Renal pelvis (tissue), 4 donors: ENCODE data around the gene FAM228A. TPM values are rescaled to one million over a fixed set of nuclear protein-coding genes. Genes with fewer than 3 reads are reported as not detected.

Experiments used
- DNase-seq: peaks from one replicate; pipeline ENCODE4 v3.0.0-alpha.2; 2013
- polyA plus RNA-seq, 3 donors: library from polyadenylated mRNA; unstranded; fragments of 120-200 nt; gene quantifications; one replicate each; pipeline ENCODE4 v1.2.1, GENCODE V29; 2013; ENCODE audit not compliant: insufficient read length in 3 of 3

The FAM228A gene
- polyA plus RNA-seq, 3 donors, result 0.84 to 1.3 (median 0.92) TPM

DNA sequence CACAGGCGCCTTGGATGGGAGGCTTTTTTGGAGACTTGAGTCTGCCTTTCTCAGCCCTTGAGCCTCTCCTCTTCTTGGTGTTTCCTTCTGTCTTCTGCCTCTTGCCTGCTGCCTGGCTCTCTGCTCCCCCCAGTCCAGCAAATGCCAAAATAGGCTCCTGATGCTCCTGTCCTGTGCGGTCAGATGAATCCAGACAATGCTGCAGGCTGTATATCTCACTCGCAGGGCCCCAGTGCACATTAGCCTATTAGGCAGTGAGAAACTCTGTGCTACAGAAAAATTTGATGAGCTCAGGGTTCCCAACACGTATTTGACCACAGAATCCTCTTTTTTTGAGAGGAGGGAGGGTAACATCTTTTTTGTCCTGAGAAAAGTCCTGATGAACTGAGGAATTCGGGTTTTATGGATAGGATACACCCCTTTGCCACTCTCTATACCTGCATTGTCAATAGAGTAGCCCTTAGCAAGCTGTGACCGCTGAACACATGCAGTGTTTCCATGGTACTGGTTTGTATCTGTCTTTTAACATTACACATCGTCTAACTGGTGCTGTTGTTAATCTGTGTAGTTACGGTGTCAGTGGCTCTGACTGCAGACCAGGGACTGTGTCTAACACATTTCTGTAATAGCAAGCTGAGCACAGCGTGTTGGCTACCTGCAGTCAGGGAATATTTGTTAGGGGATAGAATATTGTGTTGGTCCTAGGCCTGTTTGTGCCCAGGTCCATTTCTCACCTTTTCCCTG lies 50.8 kb downstream of the FAM228A start:
- DNase-seq, result no peak

DNA sequence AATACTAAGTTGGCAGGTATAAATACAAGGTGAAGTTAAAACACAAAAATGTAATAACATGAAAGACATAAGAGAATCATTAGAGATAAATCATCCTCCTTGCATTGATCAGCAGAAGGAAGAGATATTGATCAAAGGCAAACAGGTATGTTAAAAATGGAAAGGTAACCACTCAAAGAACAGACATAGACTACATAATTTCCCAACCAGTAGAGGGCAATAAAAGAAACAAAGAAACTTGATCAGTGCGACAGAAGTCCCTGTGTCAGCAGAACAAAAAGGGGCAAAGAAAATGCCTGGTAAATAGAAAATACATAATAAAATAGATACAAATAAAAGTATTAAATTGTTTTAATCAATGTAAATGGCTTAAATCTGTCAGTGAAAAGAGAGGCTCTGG lies 53.6 kb downstream of the FAM228A start:
- DNase-seq, result no peak

DNA sequence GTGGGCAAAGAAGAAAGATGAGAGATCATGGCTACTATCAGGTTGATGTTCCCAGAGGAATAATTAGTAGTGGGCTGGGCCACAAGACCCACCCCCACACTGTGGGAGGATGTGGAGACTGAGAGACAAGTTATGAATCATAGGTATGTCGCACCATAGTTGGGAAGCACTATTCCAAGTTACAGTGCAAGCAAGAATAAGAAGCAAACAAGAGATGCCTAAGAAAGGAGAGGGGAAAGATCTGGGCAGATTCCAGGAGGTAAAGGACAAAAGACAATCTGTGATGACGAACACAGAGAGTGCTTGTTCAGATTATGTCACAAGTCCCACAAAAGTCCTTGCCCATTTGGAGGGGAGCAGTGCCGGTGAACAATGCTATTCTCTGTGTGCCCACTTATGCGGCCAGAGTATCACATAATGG lies 56.6 kb downstream of the FAM228A start:
- DNase-seq, result no peak

DNA sequence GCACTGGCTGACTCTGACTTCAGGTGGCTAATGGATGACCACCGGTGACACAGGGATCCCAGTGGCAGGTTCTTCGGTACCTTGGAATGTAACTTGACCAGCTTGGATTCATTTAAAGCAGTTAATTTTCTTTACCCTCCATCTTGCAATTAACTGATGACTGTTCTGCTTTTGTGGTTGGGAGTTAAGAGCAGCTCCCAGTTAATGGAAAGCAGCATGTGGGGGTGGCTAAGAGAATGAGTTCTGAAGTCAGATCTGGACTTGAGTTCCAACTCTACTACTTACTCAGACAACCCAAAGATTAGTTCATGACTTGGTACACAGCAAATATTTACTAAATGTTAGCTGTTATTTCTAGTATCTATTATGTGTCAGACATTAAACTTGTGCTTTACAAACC lies 58.5 kb downstream of the FAM228A start:
- DNase-seq, result no peak

DNA sequence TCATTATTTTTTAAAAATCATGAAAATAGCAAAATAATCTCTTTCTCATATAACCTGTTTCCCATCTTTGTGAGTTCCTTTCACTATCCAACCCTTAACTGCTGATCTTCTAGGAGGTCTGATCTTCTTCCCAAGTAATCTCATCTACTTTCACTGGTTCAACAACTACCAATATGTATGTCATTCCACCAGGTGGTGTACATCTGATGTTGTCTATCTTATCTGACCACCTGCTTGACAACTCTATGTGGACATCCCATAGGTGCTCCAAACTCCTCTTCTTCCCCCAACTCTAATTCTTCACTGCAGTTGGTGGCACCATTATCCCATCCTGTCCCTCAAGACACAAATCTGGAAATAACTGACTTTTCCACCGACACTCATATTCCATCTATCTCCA lies 62.5 kb downstream of the FAM228A start:
- no peak for DNase-seq

DNA sequence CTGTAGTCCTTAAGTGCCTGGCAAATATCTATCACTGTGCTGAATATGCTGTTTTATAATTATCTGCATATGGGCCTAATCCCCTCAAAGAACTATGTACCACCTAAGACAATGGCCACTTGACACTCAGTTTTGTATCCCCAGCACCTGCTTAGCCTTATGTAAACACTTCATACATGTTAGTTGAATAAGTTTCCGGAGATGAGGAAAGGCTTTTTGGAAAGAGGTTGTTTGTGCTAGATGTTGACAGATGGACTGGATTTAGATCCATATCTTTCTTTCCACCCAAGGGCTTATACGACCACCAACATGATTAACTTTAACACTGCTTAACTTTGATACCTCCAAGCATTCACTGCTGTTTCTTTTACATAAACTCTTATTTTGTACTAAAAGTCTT lies 63.3 kb downstream of the FAM228A start:
- DNase-seq, result no peak

DNA sequence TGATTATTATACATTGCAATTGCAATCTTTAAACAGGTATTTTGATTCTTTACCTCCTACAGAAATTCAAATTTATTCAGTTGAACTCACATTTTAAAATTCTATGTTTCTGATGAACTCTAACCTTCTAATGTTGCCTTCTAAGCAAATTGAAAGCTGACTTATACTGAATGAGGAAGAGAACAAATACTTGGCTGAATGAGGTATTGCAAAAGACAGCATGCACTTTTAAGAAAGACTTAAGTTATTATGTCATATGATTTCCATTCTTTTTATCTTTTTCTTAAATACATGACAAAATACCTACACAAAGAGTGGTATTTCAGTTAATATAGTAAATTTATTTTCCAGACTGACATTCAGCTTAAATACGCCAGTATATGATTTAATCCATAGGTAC lies 64.7 kb downstream of the FAM228A start:
- DNase-seq, result no peak

Other genes with a start within 250 kb of the FAM228A start
- 10 to 100 TPM; 16.3 to 20.7 (median 20.3) TPM for gene ATAD2B, start 247.9 kb upstream of the FAM228A start, polyA plus RNA-seq
- 10 to 100 TPM; 14.9 to 18.6 (median 17.3) TPM for gene UBXN2A, start 234.6 kb upstream of the FAM228A start, polyA plus RNA-seq
- 1 to 10 TPM; 3.4 to 4.5 (median 3.7) TPM for gene MFSD2B, start 165.0 kb upstream of the FAM228A start, polyA plus RNA-seq
- 10 to 100 TPM; 14.4 to 15.0 (median 14.7) TPM for gene WDCP, start 127.7 kb upstream of the FAM228A start, polyA plus RNA-seq
- 10 to 100 TPM in 1 of 3 donors, 1 to 10 TPM in 2; 8.5 to 10.4 (median 9.1) TPM for gene FKBP1B, start 125.3 kb upstream of the FAM228A start, polyA plus RNA-seq
- 100 to 1,000 TPM; 125 to 147 (median 130) TPM for gene SF3B6, start 98.7 kb upstream of the FAM228A start, polyA plus RNA-seq
- 10 to 100 TPM; 45.1 to 56.5 (median 53.5) TPM for gene TP53I3, start 90.2 kb upstream of the FAM228A start, polyA plus RNA-seq
- gene PFN4, start 51.7 kb upstream of the FAM228A start, polyA plus RNA-seq, result 1 to 10 TPM; 2.0 to 3.5 (median 2.5) TPM
- gene FAM228B, start 51.6 kb upstream of the FAM228A start, polyA plus RNA-seq, result 10 to 100 TPM; 20.7 to 34.0 (median 28.6) TPM
- gene ITSN2, start 185.5 kb downstream of the FAM228A start, polyA plus RNA-seq, result 10 to 100 TPM; 23.6 to 33.4 (median 25.0) TPM